ENCODE measurements around the gene ABHD3. TPM values are rescaled to one million over a fixed set of nuclear protein-coding genes. Genes with fewer than 3 reads are reported as not detected.
"Not testable (repeated sequence)": the region's sequence is repeated elsewhere in the genome, so short reads cannot be mapped to it uniquely, and the experiment has no call there.

Gene ABHD3
- total RNA-seq, 2 experiments from 2014 or later, result 13.7 to 14.3 TPM

- POLR2A ChIA-PET, result interaction anchor here (0.6 kb wide), 1 partner anchor 20 kb away, joined by 3 read pairs; no protein-coding TSS in a partner anchor
Measured at GRCh38 chr18:21640375-21640774, 64.2 kb downstream of the ABHD3 start.

GRCh38 chr18:21638822-21639221 is 65.8 kb downstream of the ABHD3 start:
- DNase-seq (no peak), ATAC-seq (no peak)
- Mint-ChIP-seq H3K4me1 (peaks cover 8% of the 10 kb centered on the region), H3K27ac (no peak overlapping the region), H3K36me3 (ENCODE audit: low read depth) (peaks cover 10% of the 10 kb centered on the region), H3K9me3 (ENCODE audit: low read depth) (no peaks in the 10 kb centered on the region), H3K4me3 (no peak overlapping the region), H3K27me3 (no peaks in the 10 kb centered on the region)
- CTCF ChIA-PET, result no interaction called here
- POLR2A ChIA-PET, result no interaction called here
- intact Hi-C loops (cut with DNase I, micrococcal nuclease), result loop anchor here in 1 of 2 experiments (10.0 kb wide), 1 partner anchor 444 kb away; no protein-coding TSS in a partner anchor

More at GRCh38 chr18:21640375-21640774, 64.2 kb downstream of the ABHD3 start:
- not testable (repeated sequence) for ATAC-seq; H3K36me3 Mint-ChIP-seq (ENCODE audit: low read depth); H3K4me3 Mint-ChIP-seq; H3K27me3 Mint-ChIP-seq; H3K9me3 Mint-ChIP-seq (ENCODE audit: low read depth); H3K27ac Mint-ChIP-seq; H3K4me1 Mint-ChIP-seq; DNase-seq
- intact Hi-C loops (cut with DNase I, micrococcal nuclease), result loop anchor here in 1 of 2 experiments (10.0 kb wide), 1 partner anchor 184 kb away; no protein-coding TSS in a partner anchor
- CTCF ChIA-PET, result interaction anchor here (0.8 to 1.2 kb wide), 2 partner anchors 19 to 39 kb away, joined by 3 read pairs; no protein-coding TSS in a partner anchor

GRCh38 chr18:21636769-21637168 is 67.8 kb downstream of the ABHD3 start:
- intact Hi-C loops (cut with DNase I, micrococcal nuclease), result loop anchor here in 1 of 2 experiments (10.0 kb wide), 1 partner anchor 442 kb away; no protein-coding TSS in a partner anchor
- peaks cover 11% of the 10 kb centered on the region for H3K36me3 Mint-ChIP-seq (ENCODE audit: low read depth)
- H3K27ac Mint-ChIP-seq, result peak overlapping the region; percentile 13
- DNase-seq (no peak), ATAC-seq (no peak)
- no peak overlapping the region for H3K4me3 Mint-ChIP-seq
- peaks cover 8% of the 10 kb centered on the region for H3K4me1 Mint-ChIP-seq
- H3K9me3 Mint-ChIP-seq (ENCODE audit: low read depth), result no peaks in the 10 kb centered on the region
- H3K27me3 Mint-ChIP-seq, result no peaks in the 10 kb centered on the region
- CTCF ChIA-PET, result interaction anchor here (0.9 kb wide), 1 partner anchor 36 kb away, joined by 3 read pairs; the partner anchor contains the start of gene ESCO1
- POLR2A ChIA-PET, result interaction anchor here (0.7 to 1.6 kb wide), 2 partner anchors 10 to 27 kb away, joined by 3 to 7 read pairs; no protein-coding TSS in a partner anchor

- CTCF ChIA-PET, result interaction anchor here (1.2 to 1.3 kb wide), 2 partner anchors 22 to 34 kb away, joined by 3 to 6 read pairs; partner anchors contain the start of gene SNRPD1
Measured at GRCh38 chr18:21634588-21635199, 69.9 kb downstream of the ABHD3 start.

GRCh38 chr18:21632393-21632792 is 72.2 kb downstream of the ABHD3 start:
- H3K36me3 Mint-ChIP-seq (ENCODE audit: low read depth), result peaks cover 36% of the 10 kb centered on the region
- POLR2A ChIA-PET, result no interaction called here
- H3K27me3 Mint-ChIP-seq, result no peaks in the 10 kb centered on the region
- no peak overlapping the region for H3K27ac Mint-ChIP-seq
- CTCF ChIA-PET, result interaction anchor here (0.6 to 1.9 kb wide), 4 partner anchors 15 to 168 kb away, joined by 3 to 6 read pairs (median 4); no protein-coding TSS in a partner anchor
- no peak overlapping the region for H3K4me3 Mint-ChIP-seq
- ATAC-seq (no peak), DNase-seq (no peak)
- H3K9me3 Mint-ChIP-seq (ENCODE audit: low read depth), result no peaks in the 10 kb centered on the region
- intact Hi-C loops (cut with DNase I, micrococcal nuclease), result loop anchor here in 1 of 2 experiments (10.0 kb wide), 1 partner anchor 438 kb away; no protein-coding TSS in a partner anchor
- H3K4me1 Mint-ChIP-seq, result peaks cover 11% of the 10 kb centered on the region

More at GRCh38 chr18:21634588-21635199, 69.9 kb downstream of the ABHD3 start:
- Mint-ChIP-seq H3K27ac (peak overlapping the region; percentile 42), H3K27me3 (no peaks in the 10 kb centered on the region), H3K36me3 (ENCODE audit: low read depth) (peaks cover 19% of the 10 kb centered on the region), H3K4me1 (peaks cover 8% of the 10 kb centered on the region), H3K4me3 (no peak overlapping the region), H3K9me3 (ENCODE audit: low read depth) (no peaks in the 10 kb centered on the region)
- no peak for ATAC-seq
- no peak for DNase-seq
- POLR2A ChIA-PET, result no interaction called here
- intact Hi-C loops (cut with DNase I, micrococcal nuclease), result loop anchor here in 1 of 2 experiments (10.0 kb wide), 1 partner anchor 440 kb away; no protein-coding TSS in a partner anchor

- H3K9me3 Mint-ChIP-seq (ENCODE audit: low read depth), result no peaks in the 10 kb centered on the region
- H3K36me3 Mint-ChIP-seq (ENCODE audit: low read depth), result peaks cover 45% of the 10 kb centered on the region
- DNase-seq (no peak), ATAC-seq (no peak)
- peaks cover 11% of the 10 kb centered on the region for H3K4me1 Mint-ChIP-seq
- no peaks in the 10 kb centered on the region for H3K27me3 Mint-ChIP-seq
- CTCF ChIA-PET, result interaction anchor here (0.7 to 1.3 kb wide), 5 partner anchors 13 to 87 kb away, joined by 3 to 4 read pairs (median 3); no protein-coding TSS in a partner anchor
- H3K4me3 Mint-ChIP-seq, result no peak overlapping the region
- POLR2A ChIA-PET, result interaction anchor here (0.7 to 1.1 kb wide), 2 partner anchors 15 to 29 kb away, joined by 3 to 5 read pairs; partner anchors contain the start of gene ESCO1
- intact Hi-C loops (cut with DNase I, micrococcal nuclease), result loop anchor here (2.0 to 10.0 kb wide), 3 partner anchors 16 to 226 kb away; partner anchors contain the start of genes ABHD3 (in 1 of the 2) and SNRPD1 (in 1 of the 2)
- H3K27ac Mint-ChIP-seq, result peak overlapping the region; percentile 84
Measured at GRCh38 chr18:21629089-21629832, 75.3 kb downstream of the ABHD3 start.

GRCh38 chr18:21621640-21622039 is 82.9 kb downstream of the ABHD3 start:
- H3K36me3 Mint-ChIP-seq (ENCODE audit: low read depth), result peaks cover 53% of the 10 kb centered on the region

GRCh38 chr18:21612125-21613039 is 92.2 kb downstream of the ABHD3 start, which contains the start of gene SNRPD1:
Gene SNRPD1 (plus strand): TSS chr18:21612314. CDS start chr18:21612430, 116 bp downstream.
- Mint-ChIP-seq H3K27me3 (no peaks in the 10 kb centered on the region), H3K9me3 (ENCODE audit: low read depth) (no peaks in the 10 kb centered on the region), H3K4me3 (peak within 1 kb of the TSS; percentile 92), H3K4me1 (peaks cover 34% of the 10 kb centered on the region), H3K27ac (peak within 1 kb of the TSS; percentile 99), H3K36me3 (ENCODE audit: low read depth) (peaks cover 39% of the 10 kb centered on the region)
- POLR2A ChIA-PET, result interaction anchor here (0.6 to 5.3 kb wide), 3 partner anchors 12 to 322 kb away, joined by 3 to 41 read pairs (median 4); partner anchors contain the start of gene ESCO1
- CTCF ChIA-PET, result interaction anchor here (0.6 to 6.2 kb wide), 15 partner anchors 9 to 1743 kb away, joined by 3 to 93 read pairs (median 5); partner anchors contain the start of genes ABHD3, ESCO1 and MIB1
- DNase-seq, result peak; percentile 93
- ATAC-seq, result peak; percentile 98
- intact Hi-C loops (cut with DNase I, micrococcal nuclease), result loop anchor here (1.0 to 10.0 kb wide), 9 partner anchors 11 to 1842 kb away; partner anchors contain the start of genes ABHD3 (in 2 of the 2), MIB1 (in 2 of the 2), ESCO1 (in 1 of the 2) and RBBP8 (in 1 of the 2)

More at GRCh38 chr18:21621640-21622039, 82.9 kb downstream of the ABHD3 start:
- ATAC-seq; DNase-seq; POLR2A ChIA-PET; H3K27ac Mint-ChIP-seq; H3K9me3 Mint-ChIP-seq (ENCODE audit: low read depth); H3K4me3 Mint-ChIP-seq; H3K27me3 Mint-ChIP-seq: not testable (repeated sequence)
- peaks cover 20% of the 10 kb centered on the region for H3K4me1 Mint-ChIP-seq
- CTCF ChIA-PET, result interaction anchor here (1.1 kb wide), 1 partner anchor 19 kb away, joined by 3 read pairs; no protein-coding TSS in a partner anchor
- intact Hi-C loops (cut with DNase I, micrococcal nuclease), result loop anchor here in 1 of 2 experiments (10.0 kb wide), 1 partner anchor 233 kb away; no protein-coding TSS in a partner anchor

- CTCF ChIA-PET, result interaction anchor here (0.6 to 6.2 kb wide), 11 partner anchors 8 to 1744 kb away, joined by 3 to 93 read pairs (median 6); partner anchors contain the start of genes ABHD3, ESCO1 and MIB1
- peak; percentile 11 for ATAC-seq
- not testable (repeated sequence) for H3K27me3 Mint-ChIP-seq
Measured at GRCh38 chr18:21611401-21612124, 93.0 kb downstream of the ABHD3 start.

More at GRCh38 chr18:21611401-21612124, 93.0 kb downstream of the ABHD3 start:
- Mint-ChIP-seq H3K36me3 (ENCODE audit: low read depth) (peaks cover 32% of the 10 kb centered on the region), H3K4me3 (peak overlapping the region; percentile 92), H3K4me1 (peaks cover 27% of the 10 kb centered on the region), H3K27ac (peak overlapping the region; percentile 99)
- not testable (repeated sequence) for DNase-seq; H3K9me3 Mint-ChIP-seq (ENCODE audit: low read depth)
- POLR2A ChIA-PET, result interaction anchor here (5.3 kb wide), 1 partner anchor 11 kb away, joined by 41 read pairs; the partner anchor contains the start of gene ESCO1
- intact Hi-C loops (cut with DNase I, micrococcal nuclease), result loop anchor here (1.0 to 10.0 kb wide), 9 partner anchors 10 to 1843 kb away; partner anchors contain the start of genes ABHD3 (in 2 of the 2), MIB1 (in 2 of the 2), ESCO1 (in 1 of the 2) and RBBP8 (in 1 of the 2)
